ENCODE measurements around the gene B4GALNT4.
"Not testable (repeated sequence)": the region's sequence is repeated elsewhere in the genome, so short reads cannot be mapped to it uniquely, and the experiment has no call there.

Gene B4GALNT4

DNA sequence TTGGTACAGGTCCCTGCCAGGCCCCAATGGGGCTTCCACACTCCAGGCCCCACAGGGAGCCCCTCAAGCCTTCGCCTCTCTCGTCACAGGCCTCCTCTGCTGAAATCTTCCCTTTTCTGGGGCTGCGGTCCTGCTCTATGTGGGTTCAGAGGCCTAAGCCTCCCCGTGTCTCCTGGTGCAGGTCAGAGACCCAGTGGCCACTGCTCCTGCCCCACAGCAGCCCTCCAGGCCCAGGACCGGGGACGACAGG lies 42.8 kb upstream of the B4GALNT4 start:
- Histone ChIP-seq H3K27me3 (no peaks in the 10 kb centered on the region), H3K27ac (peak overlapping the region; percentile 99), H3K36me3 (no peaks in the 10 kb centered on the region), H3K9me3 (no peaks in the 10 kb centered on the region), H3K4me3 (ENCODE audit: low read depth in 1 of 2, low read length in 1 of 2) (peak overlapping the region; percentile 55 to 57), H3K4me1 (ENCODE audit: control insufficient read depth in 1 of 2, insufficient read depth in 1 of 2, low read depth in 1 of 2, low read length in 1 of 2) (peaks cover 45 to 72% of the 10 kb centered on the region in 2 experiments)
- TF ChIP-seq, protein P1, sequence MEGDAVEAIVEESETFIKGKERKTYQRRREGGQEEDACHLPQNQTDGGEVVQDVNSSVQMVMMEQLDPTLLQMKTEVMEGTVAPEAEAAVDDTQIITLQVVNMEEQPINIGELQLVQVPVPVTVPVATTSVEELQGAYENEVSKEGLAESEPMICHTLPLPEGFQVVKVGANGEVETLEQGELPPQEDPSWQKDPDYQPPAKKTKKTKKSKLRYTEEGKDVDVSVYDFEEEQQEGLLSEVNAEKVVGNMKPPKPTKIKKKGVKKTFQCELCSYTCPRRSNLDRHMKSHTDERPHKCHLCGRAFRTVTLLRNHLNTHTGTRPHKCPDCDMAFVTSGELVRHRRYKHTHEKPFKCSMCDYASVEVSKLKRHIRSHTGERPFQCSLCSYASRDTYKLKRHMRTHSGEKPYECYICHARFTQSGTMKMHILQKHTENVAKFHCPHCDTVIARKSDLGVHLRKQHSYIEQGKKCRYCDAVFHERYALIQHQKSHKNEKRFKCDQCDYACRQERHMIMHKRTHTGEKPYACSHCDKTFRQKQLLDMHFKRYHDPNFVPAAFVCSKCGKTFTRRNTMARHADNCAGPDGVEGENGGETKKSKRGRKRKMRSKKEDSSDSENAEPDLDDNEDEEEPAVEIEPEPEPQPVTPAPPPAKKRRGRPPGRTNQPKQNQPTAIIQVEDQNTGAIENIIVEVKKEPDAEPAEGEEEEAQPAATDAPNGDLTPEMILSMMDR (IDR thresholded peaks at IDR 0.05), result no peak

DNA sequence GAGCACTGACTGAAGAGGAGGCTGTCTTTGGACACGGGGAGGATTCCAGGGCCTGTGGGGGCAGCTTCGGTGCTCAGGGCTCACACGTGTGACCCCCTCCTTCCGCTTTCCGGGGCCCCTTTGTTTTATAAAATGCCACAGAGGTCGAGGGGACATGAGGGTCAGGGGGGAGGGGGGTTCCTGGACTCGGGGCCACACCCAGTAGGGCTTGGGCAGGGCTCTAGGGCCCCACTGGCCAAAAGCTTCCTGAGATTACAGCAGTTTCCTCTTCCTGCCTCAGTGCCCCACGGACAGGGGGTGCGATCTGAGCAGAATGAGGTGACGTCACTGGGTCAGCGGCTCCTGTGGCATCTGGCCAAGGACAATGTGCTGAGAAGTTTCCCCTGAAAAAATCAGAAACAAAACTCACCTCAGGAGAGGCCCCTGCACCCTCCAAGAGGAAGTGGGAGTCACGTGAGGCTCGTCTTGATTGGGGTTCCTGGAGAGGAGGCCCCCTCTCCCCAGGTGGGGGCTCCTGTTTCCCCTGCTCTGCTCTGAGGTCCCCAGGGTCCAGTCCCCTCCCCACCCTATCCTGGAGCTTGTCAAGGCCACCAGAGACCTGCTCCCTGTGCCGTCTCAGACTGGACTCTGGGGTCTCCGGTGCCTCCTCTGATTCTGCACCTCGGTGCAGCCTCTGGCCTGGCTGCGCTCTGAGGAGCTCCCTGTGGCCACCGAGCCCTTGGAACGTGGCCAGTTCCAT lies 42.3 kb upstream of the B4GALNT4 start:
- H3K9me3 ChIP-seq, result no peaks in the 10 kb centered on the region
- H3K36me3 ChIP-seq, result no peaks in the 10 kb centered on the region
- H3K27me3 ChIP-seq, result no peaks in the 10 kb centered on the region
- TF ChIP-seq, protein P1 (IDR thresholded peaks at IDR 0.05), result peak; percentile 35
- H3K4me1 ChIP-seq (ENCODE audit: control insufficient read depth in 1 of 2, insufficient read depth in 1 of 2, low read depth in 1 of 2, low read length in 1 of 2), result peaks cover 45 to 75% of the 10 kb centered on the region in 2 experiments
- H3K27ac ChIP-seq, result peak overlapping the region; percentile 99
- H3K4me3 ChIP-seq (ENCODE audit: low read depth in 1 of 2, low read length in 1 of 2), result peak overlapping the region; percentile 55 to 57

DNA sequence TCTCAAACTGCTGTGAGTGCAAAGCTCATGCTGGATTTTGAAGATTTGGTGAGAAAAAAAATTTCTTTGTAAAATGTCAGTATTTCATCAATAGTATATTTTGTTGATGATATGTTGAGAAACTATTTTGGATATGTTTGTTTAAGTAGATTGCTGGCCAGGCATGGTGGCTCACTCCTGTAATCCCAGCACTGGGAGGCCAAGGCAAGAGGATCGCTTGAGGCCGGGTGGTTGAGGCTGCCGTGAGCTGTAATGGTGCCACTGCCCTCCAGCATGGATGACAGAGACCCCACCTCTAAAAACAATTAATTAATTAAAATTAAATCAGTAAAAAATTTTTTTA lies 41.7 kb upstream of the B4GALNT4 start:
- H3K4me3 ChIP-seq (ENCODE audit: low read depth in 1 of 2, low read length in 1 of 2), result peak overlapping the region; percentile 55 to 57
- no peaks in the 10 kb centered on the region for H3K9me3 ChIP-seq
- H3K27me3 ChIP-seq, result no peaks in the 10 kb centered on the region
- TF ChIP-seq, protein P1 (IDR thresholded peaks at IDR 0.05), result no peak
- no peaks in the 10 kb centered on the region for H3K36me3 ChIP-seq
- H3K27ac ChIP-seq, result peak overlapping the region; percentile 99
- peaks cover 45 to 75% of the 10 kb centered on the region in 2 experiments for H3K4me1 ChIP-seq (ENCODE audit: control insufficient read depth in 1 of 2, insufficient read depth in 1 of 2, low read depth in 1 of 2, low read length in 1 of 2)

DNA sequence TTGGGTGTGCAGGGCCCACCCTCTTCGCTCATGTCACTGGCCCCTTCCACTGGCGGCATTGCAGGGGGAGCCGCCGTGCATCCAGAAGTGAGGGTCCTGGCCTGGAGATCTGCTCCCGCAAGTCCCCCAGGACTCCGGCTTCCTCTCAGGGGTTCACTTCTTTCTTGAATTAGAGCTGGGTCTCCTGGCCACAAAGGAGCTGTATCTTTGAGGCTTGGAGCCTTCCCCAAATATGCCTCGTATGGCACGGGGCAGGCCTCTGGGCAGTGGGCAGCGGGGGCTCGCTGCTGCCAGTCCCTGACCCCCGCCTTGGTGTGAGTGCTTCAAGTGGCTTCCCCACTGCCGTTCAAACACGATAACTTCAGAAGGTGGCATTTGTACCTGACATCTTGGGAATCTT lies 41.3 kb upstream of the B4GALNT4 start:
- Histone ChIP-seq H3K4me1 (ENCODE audit: control insufficient read depth in 1 of 2, insufficient read depth in 1 of 2, low read depth in 1 of 2, low read length in 1 of 2) (peaks cover 45 to 75% of the 10 kb centered on the region in 2 experiments), H3K27ac (peak overlapping the region; percentile 99)

DNA sequence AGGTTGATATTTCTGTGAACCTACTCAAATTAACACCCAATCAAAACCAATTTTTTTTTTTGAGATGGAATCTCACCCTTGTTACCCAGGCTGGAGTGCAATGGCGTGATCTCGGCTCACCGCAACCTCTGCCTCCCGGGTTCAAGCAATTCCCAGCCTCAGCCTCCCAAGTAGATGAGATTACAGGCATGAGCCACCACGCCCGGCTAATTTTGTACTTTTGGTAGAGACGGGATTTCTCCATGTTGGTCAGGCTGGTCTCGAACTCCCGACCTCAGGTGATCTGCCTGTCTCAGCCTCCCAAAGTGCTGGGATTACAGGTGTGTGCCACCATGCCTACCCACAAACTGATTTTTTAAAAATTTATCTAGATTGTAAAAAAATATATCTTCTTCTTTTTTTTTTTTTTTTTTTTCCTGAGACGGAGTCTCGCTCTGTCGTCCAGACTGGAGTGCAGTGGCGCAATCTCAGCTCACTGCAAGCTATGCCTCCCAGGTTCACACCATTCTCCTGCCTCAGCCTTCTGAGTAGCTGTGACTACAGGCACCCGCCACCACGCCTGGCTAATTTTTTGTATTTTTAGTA lies 40.7 kb upstream of the B4GALNT4 start:
- H3K4me3 ChIP-seq (ENCODE audit: low read depth in 1 of 2, low read length in 1 of 2), result peak overlapping the region in 1 of 2 experiments; percentile 57
- H3K27ac ChIP-seq, result peak overlapping the region; percentile 99
- not testable (repeated sequence) for H3K36me3 ChIP-seq, H3K27me3 ChIP-seq, H3K9me3 ChIP-seq
- peaks cover 45 to 75% of the 10 kb centered on the region in 2 experiments for H3K4me1 ChIP-seq (ENCODE audit: control insufficient read depth in 1 of 2, insufficient read depth in 1 of 2, low read depth in 1 of 2, low read length in 1 of 2)

More for the DNA sequence above, 41.3 kb upstream of the B4GALNT4 start:
- Histone ChIP-seq H3K4me3 (ENCODE audit: low read depth in 1 of 2, low read length in 1 of 2) (peak overlapping the region in 1 of 2 experiments; percentile 57), H3K36me3 (no peaks in the 10 kb centered on the region), H3K27me3 (no peaks in the 10 kb centered on the region), H3K9me3 (no peaks in the 10 kb centered on the region)
- TF ChIP-seq, protein P1 (IDR thresholded peaks at IDR 0.05), result no peak

DNA sequence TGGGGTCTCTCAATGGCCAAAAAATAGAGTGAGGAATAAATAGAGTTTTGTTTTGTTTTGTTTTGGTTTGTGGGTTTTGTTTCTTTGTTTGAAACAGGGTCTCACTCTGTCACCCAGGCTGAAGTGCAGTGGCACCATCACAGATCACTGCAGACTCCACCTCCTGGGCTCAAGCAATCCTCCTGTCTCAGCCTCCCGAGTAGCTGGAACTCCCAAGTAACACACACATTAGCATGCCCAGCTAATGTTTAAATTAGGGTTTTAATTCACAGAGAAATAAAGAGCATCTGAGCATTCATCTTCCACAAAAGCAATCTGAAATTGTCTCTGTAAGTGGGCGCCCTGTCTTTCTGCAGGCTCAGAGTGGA lies 39.4 kb upstream of the B4GALNT4 start:
- TF ChIP-seq, protein P1 (IDR thresholded peaks at IDR 0.05), result no peak
- H3K27me3 ChIP-seq, result no peaks in the 10 kb centered on the region
- H3K9me3 ChIP-seq, result no peaks in the 10 kb centered on the region
- peaks cover 45 to 69% of the 10 kb centered on the region in 2 experiments for H3K4me1 ChIP-seq (ENCODE audit: control insufficient read depth in 1 of 2, insufficient read depth in 1 of 2, low read depth in 1 of 2, low read length in 1 of 2)
- no peak overlapping the region for H3K27ac ChIP-seq
- no peaks in the 10 kb centered on the region for H3K36me3 ChIP-seq
- H3K4me3 ChIP-seq (ENCODE audit: low read depth in 1 of 2, low read length in 1 of 2), result no peak overlapping the region
